Mesendoderm (in vitro differentiated cells): ENCODE data around the gene RNF31.

Experiments used
- DNase-seq: peaks from one replicate; pipeline ENCODE4 v3.0.0; 2013
- H2AK5ac ChIP-seq: 2 replicates; pipeline ENCODE4 v1.6.1; 2013; ENCODE audit warnings: low read length, inconsistent platforms
- H2BK120ac ChIP-seq: 2 replicates; pipeline ENCODE4 v1.6.1; 2013; ENCODE audit warnings: low read depth, mild to moderate bottlenecking, low read length, moderate library complexity, mixed read lengths
- H2BK15ac ChIP-seq: replicated peaks from 2 replicates; pipeline ENCODE4 v1.6.1; 2013; ENCODE audit warnings: low read depth, mild to moderate bottlenecking, moderate library complexity
- H2BK5ac ChIP-seq: 2 replicates; pipeline ENCODE4 v1.6.1; 2013; ENCODE audit warnings: low read length, inconsistent platforms
- H3K18ac ChIP-seq: 2 replicates; pipeline ENCODE4 v1.6.1; 2013; ENCODE audit warnings: mild to moderate bottlenecking, low read length, mixed read lengths
- H3K23ac ChIP-seq: one replicate; pipeline ENCODE4 v1.6.1; 2013; ENCODE audit warnings: low read length
- H3K27ac ChIP-seq: 2 replicates; pipeline ENCODE4 v1.5.1; 2013; ENCODE audit warnings: low read depth, mild to moderate bottlenecking, inconsistent platforms, low read length, moderate library complexity
- H3K27me3 ChIP-seq: 2 replicates; pipeline ENCODE4 v1.6.1; 2013; ENCODE audit warnings: low read length, control low read depth, mild to moderate bottlenecking, inconsistent platforms; ENCODE audit not compliant: insufficient read depth, poor library complexity
- H3K36me3 ChIP-seq: 2 replicates; pipeline ENCODE4 v1.6.1; 2013; ENCODE audit warnings: low read length, inconsistent platforms; ENCODE audit not compliant: control insufficient read depth, insufficient read depth
- H3K4ac ChIP-seq: one replicate; pipeline ENCODE4 v1.6.1; 2013; ENCODE audit warnings: low read depth, mild to moderate bottlenecking, low read length, moderate library complexity
- H3K4me1 ChIP-seq: 2 replicates; pipeline ENCODE4 v1.6.1; 2013; ENCODE audit warnings: low read depth, low read length, inconsistent platforms; ENCODE audit not compliant: control insufficient read depth
- H3K4me2 ChIP-seq: 2 replicates; pipeline ENCODE4 v1.6.1; 2013; ENCODE audit warnings: low read length
- H3K4me3 ChIP-seq: 2 replicates; pipeline ENCODE4 v1.5.1; 2013; ENCODE audit warnings: mild to moderate bottlenecking, low read length
- H3K56ac ChIP-seq: one replicate; pipeline ENCODE4 v1.6.1; 2013; ENCODE audit warnings: low read length
- H3K79me1 ChIP-seq: 2 replicates; pipeline ENCODE4 v1.6.1; 2013; ENCODE audit warnings: low read length, inconsistent platforms
- H3K79me2 ChIP-seq: 2 replicates; pipeline ENCODE4 v1.6.1; 2013; ENCODE audit warnings: mild to moderate bottlenecking, low read length; ENCODE audit not compliant: control insufficient read depth, insufficient read depth
- H3K9ac ChIP-seq: 2 replicates; pipeline ENCODE4 v1.6.1; 2013; ENCODE audit warnings: low read length, inconsistent platforms
- H4K5ac ChIP-seq: one replicate; pipeline ENCODE4 v1.6.1; 2013; ENCODE audit warnings: low read length
- H4K8ac ChIP-seq: one replicate; pipeline ENCODE4 v1.6.1; 2013; ENCODE audit warnings: low read depth, mild to moderate bottlenecking, control low read depth, low read length, moderate library complexity
- WGBS: extraction: QIAGEN DNeasy Blood & Tissue Kit; methylation state at CpG from one replicate; pipeline ENCODE4 v1.1.7; 2013; ENCODE audit warnings: low lambda C conversion rate, missing lambda C conversion rate; ENCODE audit not compliant: insufficient coverage; ENCODE audit errors: extremely low coverage; 5-methylcytosine and 5-hydroxymethylcytosine counted together

Gene RNF31

GRCh38 chr14:24190416-24190815 lies 43.1 kb downstream of the RNF31 start:
- no peak overlapping the region for H2BK5ac ChIP-seq
- peaks cover 11% of the 10 kb centered on the region for H3K79me2 ChIP-seq
- H3K18ac ChIP-seq, result no peak overlapping the region
- H4K8ac ChIP-seq, result no peak overlapping the region
- H3K27me3 ChIP-seq, result no peaks in the 10 kb centered on the region
- no peak overlapping the region for H3K56ac ChIP-seq
- H3K4ac ChIP-seq, result no peak overlapping the region
- H3K9ac ChIP-seq, result no peak overlapping the region
- peaks cover 10% of the 10 kb centered on the region for H3K36me3 ChIP-seq
- no peak overlapping the region for H2BK120ac ChIP-seq
- H3K4me2 ChIP-seq, result no peak overlapping the region
- no peak overlapping the region for H2AK5ac ChIP-seq
- H3K79me1 ChIP-seq, result peaks cover 12% of the 10 kb centered on the region
- H2BK15ac ChIP-seq, result no peak overlapping the region
- H3K27ac ChIP-seq, result no peak overlapping the region
- WGBS, result no CpG with 5 or more reads among the region's 10 CpGs
- H3K4me1 ChIP-seq, result peaks cover 6% of the 10 kb centered on the region
- H3K23ac ChIP-seq, result no peak overlapping the region
- no peak overlapping the region for H4K5ac ChIP-seq
- H3K4me3 ChIP-seq, result no peak overlapping the region
- DNase-seq, result no peak

DNA sequence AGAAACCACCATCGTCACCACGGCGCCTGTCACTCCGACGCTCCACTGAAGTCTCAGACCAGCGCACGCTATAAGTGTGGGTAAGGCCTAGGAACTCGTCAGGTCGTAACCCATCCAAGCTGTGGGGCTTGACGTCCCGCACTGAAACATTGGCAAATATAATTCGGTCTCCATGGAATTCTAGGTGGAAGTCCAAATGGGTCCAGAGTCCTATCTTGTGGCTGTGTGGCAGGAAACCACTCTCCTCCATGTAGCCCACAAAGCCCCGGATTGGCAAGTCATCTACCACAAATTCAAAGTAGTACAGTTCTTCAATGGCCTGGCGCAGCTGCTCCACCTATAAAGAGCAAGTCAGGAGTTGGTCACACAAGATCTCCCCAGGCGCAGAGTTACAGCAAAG lies 45.6 kb downstream of the RNF31 start:
- Histone ChIP-seq H4K8ac (no peak overlapping the region), H3K9ac (no peak overlapping the region), H4K5ac (no peak overlapping the region), H3K27me3 (no peaks in the 10 kb centered on the region), H3K18ac (no peak overlapping the region), H3K4me3 (no peak overlapping the region), H2BK120ac (no peak overlapping the region), H3K56ac (no peak overlapping the region), H3K4ac (no peak overlapping the region), H3K23ac (no peak overlapping the region), H3K27ac (no peak overlapping the region), H2BK5ac (no peak overlapping the region), H3K4me1 (peaks cover 2% of the 10 kb centered on the region), H2BK15ac (no peak overlapping the region), H3K79me2 (peaks cover 2% of the 10 kb centered on the region), H3K4me2 (no peak overlapping the region), H3K79me1 (peaks cover 1% of the 10 kb centered on the region), H2AK5ac (no peak overlapping the region), H3K36me3 (peaks cover 4% of the 10 kb centered on the region)
- WGBS, result no CpG with 5 or more reads among the region's 15 CpGs
- DNase-seq, result no peak

DNA sequence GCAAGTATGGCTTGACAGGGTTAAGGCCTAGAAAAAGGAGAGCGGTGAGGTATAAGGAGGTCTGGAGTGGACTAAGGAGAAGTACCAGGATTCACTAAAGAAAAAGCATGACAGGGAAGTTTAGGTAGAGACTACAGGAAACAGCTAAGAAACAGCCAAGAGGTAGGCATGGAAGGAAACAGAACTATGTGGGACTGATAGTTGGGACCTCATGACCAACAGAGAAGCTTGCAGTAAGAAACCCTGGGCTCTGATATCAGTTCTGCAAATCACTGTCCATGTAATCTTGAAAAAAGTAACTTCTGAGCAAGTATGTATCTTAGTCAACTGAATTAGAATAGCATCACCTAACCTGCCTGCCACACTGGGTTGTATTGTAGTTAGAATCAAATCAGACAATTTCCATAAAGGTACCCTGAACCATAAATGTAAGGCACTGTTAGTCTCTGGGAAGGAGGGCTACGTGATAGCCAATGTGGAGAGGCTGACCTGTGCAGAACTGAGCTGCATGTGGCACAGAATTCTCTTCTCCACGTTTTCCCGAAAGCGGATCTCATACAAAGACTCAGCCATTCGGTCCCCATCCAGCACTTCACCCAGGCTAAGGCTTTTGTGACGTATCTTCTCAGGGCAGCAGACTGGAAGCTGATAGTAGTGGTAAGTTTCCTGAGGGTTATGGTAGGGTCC lies 47.0 kb downstream of the RNF31 start:
- WGBS, result no CpG with 5 or more reads among the region's 7 CpGs
- Histone ChIP-seq H3K4ac (peak overlapping the region; percentile 66), H2BK5ac (no peak overlapping the region)

DNA sequence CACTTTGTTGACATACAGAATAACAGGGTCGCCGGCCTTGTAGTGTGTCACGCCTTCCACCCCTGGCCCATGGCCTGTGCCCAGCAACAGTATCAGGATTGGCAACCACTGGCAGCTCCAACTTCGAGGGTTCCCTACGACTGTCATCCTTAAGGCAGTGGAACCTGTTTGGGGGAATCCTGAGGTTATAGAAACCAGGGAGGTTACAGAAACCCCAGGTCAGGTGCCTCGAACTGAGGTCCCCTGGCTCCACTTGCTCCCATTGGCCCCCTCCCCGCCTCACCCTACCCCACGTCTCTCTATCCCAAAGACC lies 47.5 kb downstream of the RNF31 start:
- Histone ChIP-seq H3K23ac (no peak overlapping the region), H2BK5ac (no peak overlapping the region), H3K79me2 (no peaks in the 10 kb centered on the region), H3K27ac (peak overlapping the region; percentile 92), H3K4me3 (peak overlapping the region; percentile 64), H2BK120ac (no peak overlapping the region), H3K79me1 (no peaks in the 10 kb centered on the region), H3K4me2 (peak overlapping the region; percentile 61), H3K36me3 (peaks cover 4% of the 10 kb centered on the region), H4K5ac (no peak overlapping the region), H3K18ac (peak overlapping the region; percentile 71), H3K4ac (peak overlapping the region; percentile 66), H3K4me1 (no peaks in the 10 kb centered on the region), H2AK5ac (no peak overlapping the region), H3K9ac (peak overlapping the region; percentile 96), H3K27me3 (no peaks in the 10 kb centered on the region), H3K56ac (peak overlapping the region; percentile 97), H2BK15ac (no peak overlapping the region), H4K8ac (peak overlapping the region; percentile 41)
- DNase-seq, result no peak
- WGBS, result no CpG with 5 or more reads among the region's 8 CpGs

More for the DNA sequence above, 47.0 kb downstream of the RNF31 start:
- Histone ChIP-seq H3K79me1 (no peaks in the 10 kb centered on the region), H3K23ac (no peak overlapping the region), H3K79me2 (no peaks in the 10 kb centered on the region), H3K9ac (peak overlapping the region; percentile 96), H4K5ac (no peak overlapping the region), H3K36me3 (peaks cover 4% of the 10 kb centered on the region), H3K4me1 (no peaks in the 10 kb centered on the region), H2BK120ac (no peak overlapping the region), H3K4me2 (peak overlapping the region; percentile 61), H3K56ac (peak overlapping the region; percentile 97), H3K4me3 (no peak overlapping the region), H2AK5ac (no peak overlapping the region), H3K27me3 (no peaks in the 10 kb centered on the region), H3K18ac (no peak overlapping the region), H2BK15ac (no peak overlapping the region), H3K27ac (no peak overlapping the region), H4K8ac (no peak overlapping the region)
- no peak for DNase-seq

DNA sequence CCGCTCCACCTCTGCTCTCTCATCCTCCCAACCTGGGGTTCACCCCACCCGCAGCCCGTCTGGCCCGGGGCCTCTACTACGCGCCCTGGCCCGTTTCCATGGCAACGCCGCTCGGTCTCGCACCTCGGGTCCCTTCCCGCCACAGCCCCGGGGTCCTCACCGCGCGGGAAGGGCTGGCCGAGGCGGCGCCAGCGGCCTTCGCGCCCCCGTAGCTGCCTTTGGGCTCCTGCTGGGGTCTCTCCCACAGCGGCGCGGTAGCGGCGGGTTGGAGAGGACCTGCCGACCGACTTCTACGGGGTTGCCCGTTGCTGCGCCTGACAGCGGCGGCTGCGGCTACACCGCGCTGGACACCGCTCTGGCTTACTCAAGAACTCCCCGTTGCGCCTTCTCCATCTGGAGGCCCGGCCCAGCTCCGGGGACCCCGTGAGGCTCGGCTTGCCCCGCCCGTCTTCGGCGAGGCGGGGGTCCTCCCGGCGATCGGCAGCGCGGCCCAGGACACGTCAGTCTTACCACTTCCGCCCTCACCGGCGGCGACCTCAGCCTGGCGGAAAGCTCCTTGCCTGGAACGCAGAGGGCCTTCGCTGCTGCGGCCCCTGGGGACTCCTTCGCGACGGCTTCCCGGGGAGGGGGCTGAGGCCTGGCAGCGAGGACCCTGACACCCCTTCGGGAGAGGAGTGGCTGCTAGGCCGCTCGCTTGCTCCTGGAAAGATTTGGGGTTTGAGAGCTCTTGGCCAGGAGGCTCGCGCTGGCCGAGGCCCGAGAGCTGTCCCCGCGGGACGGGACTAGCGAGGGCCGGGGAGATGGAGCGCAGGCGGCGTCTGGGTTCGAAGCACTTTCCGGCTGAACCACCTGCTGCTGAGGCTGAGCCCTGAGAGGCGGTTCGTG lies 48.1 kb downstream of the RNF31 start, which contains the start of gene TM9SF1:
Gene TM9SF1, minus strand, starts transcription at position 256 of the 885 bp plus-strand sequence. CDS start 422 bp downstream, outside the sequence.
- no peak within 1 kb of the TSS for H2BK15ac ChIP-seq
- H3K79me2 ChIP-seq, result no peaks in the 10 kb centered on the region
- peak within 1 kb of the TSS; percentile 66 for H3K4ac ChIP-seq
- peak within 1 kb of the TSS; percentile 61 for H3K4me2 ChIP-seq
- H2AK5ac ChIP-seq, result no peak within 1 kb of the TSS
- peak within 1 kb of the TSS; percentile 79 for H3K4me3 ChIP-seq
- H3K79me1 ChIP-seq, result no peaks in the 10 kb centered on the region
- no peak within 1 kb of the TSS for H4K5ac ChIP-seq
- H3K36me3 ChIP-seq, result peaks cover 4% of the 10 kb centered on the region
- no peaks in the 10 kb centered on the region for H3K27me3 ChIP-seq
- H2BK5ac ChIP-seq, result peak within 1 kb of the TSS; percentile 91
- peak within 1 kb of the TSS; percentile 71 for H3K18ac ChIP-seq
- no peaks in the 10 kb centered on the region for H3K4me1 ChIP-seq
- peak within 1 kb of the TSS; percentile 97 for H3K56ac ChIP-seq
- DNase-seq, result peak; percentile 94
- WGBS, result no CpG with 5 or more reads among the region's 89 CpGs
- H2BK120ac ChIP-seq, result peak within 1 kb of the TSS; percentile 15
- peak within 1 kb of the TSS; percentile 96 for H3K9ac ChIP-seq
- H4K8ac ChIP-seq, result peak within 1 kb of the TSS; percentile 82
- peak within 1 kb of the TSS; percentile 92 for H3K27ac ChIP-seq
- H3K23ac ChIP-seq, result no peak within 1 kb of the TSS
